Glutamatergic neuron (in vitro differentiated cells): ENCODE measurements around the gene CSTF1. TPM values are rescaled to one million over a fixed set of nuclear protein-coding genes. Genes with fewer than 3 reads are reported as not detected.

Experiments used
- DNase-seq: peaks from one replicate; pipeline ENCODE4 v3.0.0; 2022
- H3K27ac Mint-ChIP-seq: one replicate; pipeline ENCODE4 v1.8.0; 2020; ENCODE audit warnings: mild to moderate bottlenecking, mixed read lengths, inconsistent platforms; ENCODE audit not compliant: unreplicated experiment
- H3K27me3 Mint-ChIP-seq: one replicate; pipeline ENCODE4 v1.8.0; 2020; ENCODE audit warnings: mild to moderate bottlenecking, moderate library complexity, mixed read lengths, inconsistent platforms; ENCODE audit not compliant: unreplicated experiment
- H3K36me3 Mint-ChIP-seq: one replicate; pipeline ENCODE4 v1.8.0; 2020; ENCODE audit warnings: mild to moderate bottlenecking, mixed read lengths, inconsistent platforms; ENCODE audit not compliant: unreplicated experiment
- H3K4me1 Mint-ChIP-seq: one replicate; pipeline ENCODE4 v1.8.0; 2020; ENCODE audit warnings: mild to moderate bottlenecking, low read depth, mixed read lengths, inconsistent platforms; ENCODE audit not compliant: unreplicated experiment
- H3K4me3 Mint-ChIP-seq: one replicate; pipeline ENCODE4 v1.8.0; 2020; ENCODE audit warnings: mild to moderate bottlenecking, mixed read lengths, inconsistent platforms; ENCODE audit not compliant: unreplicated experiment
- H3K9me3 Mint-ChIP-seq: one replicate; pipeline ENCODE4 v1.8.0; 2020; ENCODE audit warnings: mild to moderate bottlenecking, moderate library complexity, mixed read lengths, inconsistent platforms; ENCODE audit not compliant: unreplicated experiment
- long read RNA-seq: library from polyadenylated mRNA; unstranded; transcript quantifications from one replicate; pipeline ENCODE4 v2.0.0, GENCODE V29; 2020; ENCODE audit not compliant: unreplicated experiment
- total RNA-seq: library from RNA; stranded (reverse); fragmentation: NEBNext Ultra II Directional; extraction: Animal tissue kit (Norgen Biotek cat#: 25700); gene quantifications from one replicate; pipeline ENCODE4 v1.2.1, GENCODE V29; 2021; ENCODE audit not compliant: unreplicated experiment
- TF ChIP-seq, protein P1 (sequence below): fragments of 200-600 bp; sonication (generic); IDR thresholded peaks from one replicate; pipeline ENCODE4 v1.5.0; 2021; ENCODE audit not compliant: partially characterized antibody, unreplicated experiment

CSTF1 gene
- total RNA-seq: 25.6 TPM
- long read RNA-seq, full-length matches to known transcripts: 9 of 22 reads
- long read RNA-seq, partial matches to known transcripts: 0 of 22 reads
- long read RNA-seq, other reads (novel, unspliced or antisense): 13 of 22 reads

DNA sequence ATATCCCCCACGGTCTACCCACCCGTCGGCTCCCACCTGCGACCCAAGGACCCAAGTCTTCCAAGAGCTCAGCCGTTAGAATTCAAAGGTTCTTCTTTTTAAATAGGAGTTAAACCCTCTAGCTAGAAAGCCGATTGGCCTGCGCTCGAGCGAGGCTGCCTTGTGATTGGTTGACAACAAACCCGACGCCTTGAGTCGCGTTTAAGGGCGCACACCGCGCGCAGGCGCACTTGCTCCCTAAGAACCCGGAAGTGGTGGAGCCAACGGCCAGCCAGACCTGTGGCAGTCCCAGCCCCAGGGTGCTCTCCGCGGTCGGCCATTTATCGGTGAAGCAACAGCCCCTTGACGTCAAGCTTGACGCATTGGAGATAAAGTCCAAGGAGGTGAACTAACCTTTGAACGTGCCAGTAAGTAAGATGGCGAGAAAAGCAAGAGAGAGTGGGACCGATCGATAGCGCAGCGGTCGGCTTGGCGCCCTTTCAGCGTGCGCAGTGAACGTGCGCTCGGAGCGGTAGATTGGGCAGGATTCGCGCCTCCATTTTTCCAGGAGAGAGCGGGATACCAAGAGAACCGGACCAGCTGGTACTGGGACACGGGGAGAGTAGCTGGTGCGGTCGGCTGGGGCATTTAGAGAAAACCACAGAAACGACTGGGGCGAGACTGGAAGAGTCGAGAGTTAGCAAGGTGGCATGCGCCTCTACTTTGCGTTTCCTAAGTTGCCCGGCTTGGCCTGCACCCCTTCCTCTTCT lies at the start of gene CSTF1, which contains the start of gene AURKA:
Gene CSTF1, plus strand, starts transcription at position 514 of the 749 bp plus-strand sequence. CDS start 2,908 bp downstream, outside the sequence.
Gene AURKA, minus strand, starts transcription at position 84 of the 749 bp plus-strand sequence. CDS start 4,018 bp downstream, outside the sequence.
- TF ChIP-seq, protein P1, sequence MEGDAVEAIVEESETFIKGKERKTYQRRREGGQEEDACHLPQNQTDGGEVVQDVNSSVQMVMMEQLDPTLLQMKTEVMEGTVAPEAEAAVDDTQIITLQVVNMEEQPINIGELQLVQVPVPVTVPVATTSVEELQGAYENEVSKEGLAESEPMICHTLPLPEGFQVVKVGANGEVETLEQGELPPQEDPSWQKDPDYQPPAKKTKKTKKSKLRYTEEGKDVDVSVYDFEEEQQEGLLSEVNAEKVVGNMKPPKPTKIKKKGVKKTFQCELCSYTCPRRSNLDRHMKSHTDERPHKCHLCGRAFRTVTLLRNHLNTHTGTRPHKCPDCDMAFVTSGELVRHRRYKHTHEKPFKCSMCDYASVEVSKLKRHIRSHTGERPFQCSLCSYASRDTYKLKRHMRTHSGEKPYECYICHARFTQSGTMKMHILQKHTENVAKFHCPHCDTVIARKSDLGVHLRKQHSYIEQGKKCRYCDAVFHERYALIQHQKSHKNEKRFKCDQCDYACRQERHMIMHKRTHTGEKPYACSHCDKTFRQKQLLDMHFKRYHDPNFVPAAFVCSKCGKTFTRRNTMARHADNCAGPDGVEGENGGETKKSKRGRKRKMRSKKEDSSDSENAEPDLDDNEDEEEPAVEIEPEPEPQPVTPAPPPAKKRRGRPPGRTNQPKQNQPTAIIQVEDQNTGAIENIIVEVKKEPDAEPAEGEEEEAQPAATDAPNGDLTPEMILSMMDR: no peak
- Mint-ChIP-seq H3K9me3 (no peaks in the 10 kb centered on the region), H3K27ac (peak within 1 kb of the TSS; percentile 52), H3K36me3 (no peaks in the 10 kb centered on the region), H3K4me3 (no peak within 1 kb of the TSS), H3K27me3 (no peaks in the 10 kb centered on the region), H3K4me1 (peaks cover 15% of the 10 kb centered on the region)
- peak; percentile 99 for DNase-seq

DNA sequence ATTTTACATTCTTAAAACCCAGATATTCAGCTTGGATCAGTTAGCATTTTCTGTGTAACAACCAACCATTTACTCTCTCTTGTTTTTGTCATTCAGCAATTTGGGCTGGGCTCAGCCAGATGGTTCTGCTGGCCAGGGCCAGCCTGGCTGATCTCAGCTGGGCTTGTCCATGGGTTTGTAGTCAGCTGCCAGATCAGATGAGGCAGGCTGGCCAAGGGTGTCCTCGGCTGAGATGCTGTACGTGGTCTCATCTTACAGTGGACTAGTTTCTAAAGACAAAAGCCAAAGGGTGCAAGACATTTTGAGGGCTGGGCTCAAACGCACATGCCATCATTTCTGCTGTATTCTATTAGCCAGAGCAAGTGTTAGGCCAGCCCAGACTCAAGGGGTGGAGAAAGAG lies 49.7 kb upstream of the CSTF1 start:
- peaks cover 4% of the 10 kb centered on the region for H3K36me3 Mint-ChIP-seq
- H3K27ac Mint-ChIP-seq: no peak overlapping the region
- no peak for DNase-seq
- H3K4me3 Mint-ChIP-seq: no peak overlapping the region
- H3K4me1 Mint-ChIP-seq: no peaks in the 10 kb centered on the region
- peaks cover 5% of the 10 kb centered on the region for H3K9me3 Mint-ChIP-seq
- H3K27me3 Mint-ChIP-seq: peaks cover 10% of the 10 kb centered on the region
- TF ChIP-seq, protein P1: no peak

DNA sequence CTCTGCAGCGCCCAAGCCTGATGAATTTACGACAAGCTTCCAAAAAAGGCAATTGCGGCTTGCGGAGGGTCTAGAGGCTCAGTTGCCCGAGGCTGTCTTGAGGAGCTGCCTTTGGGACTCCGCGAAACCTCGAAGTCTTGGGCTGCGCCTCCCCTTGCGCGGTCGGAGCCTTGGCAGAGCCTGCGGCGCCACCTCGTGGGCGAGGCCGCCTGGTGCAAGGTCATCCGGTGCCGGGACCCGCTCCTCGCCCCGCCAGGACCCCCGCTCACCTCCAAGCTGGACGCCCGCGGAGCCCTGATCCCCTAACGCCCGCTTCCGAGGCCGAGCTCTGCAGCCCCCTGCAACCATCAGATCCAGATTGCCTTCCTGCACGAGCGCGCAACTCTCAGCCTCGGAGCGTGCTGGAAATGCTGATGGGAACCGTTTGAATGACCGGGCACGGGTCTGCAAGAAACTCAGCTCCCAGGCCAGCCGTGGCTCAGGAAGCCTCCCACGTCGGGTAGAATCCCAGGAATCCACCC lies 48.5 kb upstream of the CSTF1 start:
- Mint-ChIP-seq H3K36me3 (peaks cover 4% of the 10 kb centered on the region), H3K9me3 (peaks cover 5% of the 10 kb centered on the region), H3K27ac (no peak overlapping the region), H3K27me3 (peaks cover 12% of the 10 kb centered on the region), H3K4me1 (no peaks in the 10 kb centered on the region), H3K4me3 (peak overlapping the region; percentile 81)
- peak; percentile 84 for DNase-seq
- TF ChIP-seq, protein P1: peak; percentile 92

DNA sequence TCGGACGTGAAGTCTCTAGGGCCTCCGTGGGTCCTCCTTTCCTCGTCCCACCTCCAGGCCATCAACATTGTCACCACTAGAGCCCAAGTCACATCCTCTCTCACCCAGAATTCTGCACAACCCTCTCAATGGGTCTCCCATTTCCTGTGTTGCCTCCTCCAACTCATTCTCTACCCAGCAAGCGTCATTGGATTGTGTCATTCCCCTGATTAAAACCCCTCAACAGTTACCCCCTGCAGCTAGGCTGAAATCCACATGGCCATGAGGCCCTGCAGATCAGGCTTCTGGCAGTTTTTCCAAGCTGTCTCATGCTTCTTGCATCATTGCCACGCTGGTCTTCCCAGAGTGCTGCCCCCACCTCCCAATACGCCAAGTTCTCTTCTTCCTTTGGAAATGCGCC lies 46.5 kb upstream of the CSTF1 start:
- TF ChIP-seq, protein P1: no peak
- H3K27ac Mint-ChIP-seq: no peak overlapping the region
- peaks cover 5% of the 10 kb centered on the region for H3K9me3 Mint-ChIP-seq
- H3K4me3 Mint-ChIP-seq: no peak overlapping the region
- H3K27me3 Mint-ChIP-seq: peaks cover 12% of the 10 kb centered on the region
- no peaks in the 10 kb centered on the region for H3K4me1 Mint-ChIP-seq
- peaks cover 4% of the 10 kb centered on the region for H3K36me3 Mint-ChIP-seq
- DNase-seq: no peak
